ENCODE results near the gene HSPA1A.
"Not testable (repeated sequence)": the region's sequence is repeated elsewhere in the genome, so short reads cannot be mapped to it uniquely, and the experiment has no call there.

Gene HSPA1A

GRCh38 chr6:31820399-31820798, 5.1 kb downstream of the HSPA1A start:
- not testable (repeated sequence) for H2BK12ac ChIP-seq (ENCODE audit: low read length); H3K27me3 ChIP-seq (ENCODE audit: control insufficient read depth in 3 of 3, insufficient read depth in 3 of 3, low read depth in 1 of 3, low read length in 3 of 3); H3K9ac ChIP-seq (ENCODE audit: low read depth, low read length, poor library complexity); H2BK120ac ChIP-seq (ENCODE audit: low read depth, low read length); H3K14ac ChIP-seq (ENCODE audit: low read length); H3K4me1 ChIP-seq (ENCODE audit: control insufficient read depth in 2 of 2, insufficient read depth in 1 of 2, low read depth in 1 of 2, low read length in 2 of 2); H3K23ac ChIP-seq (ENCODE audit: low read depth, low read length, poor library complexity); H3K4ac ChIP-seq (ENCODE audit: low read length); H2BK5ac ChIP-seq (ENCODE audit: low read length); H4K91ac ChIP-seq (ENCODE audit: low read depth, low read length, poor library complexity); DNase-seq (ENCODE audit: low spot score); H3K79me1 ChIP-seq (ENCODE audit: low read depth, low read length); H2BK15ac ChIP-seq (ENCODE audit: low read length); H3K36me3 ChIP-seq (replicated peaks in 1 of 2; ENCODE audit: control insufficient read depth in 2 of 2, insufficient read depth in 2 of 2, low read length in 2 of 2); H3K27ac ChIP-seq (replicated peaks; ENCODE audit: low read length); H4K8ac ChIP-seq (ENCODE audit: low read depth, low read length); H2AFZ ChIP-seq (ENCODE audit: low read length); H2AK5ac ChIP-seq (ENCODE audit: low read depth, low read length); H3K18ac ChIP-seq (ENCODE audit: low read length); H3K4me2 ChIP-seq (ENCODE audit: insufficient read depth, low read length, poor library complexity, severe bottlenecking); H3K9me3 ChIP-seq (replicated peaks in 1 of 2; ENCODE audit: control insufficient read depth in 2 of 2, insufficient read depth in 1 of 2, low read depth in 1 of 2, low read length in 2 of 2); H3K4me3 ChIP-seq (ENCODE audit: low read length in 2 of 2)
- no CpG with 5 or more reads among the region's 10 CpGs for WGBS, 2 donors (ENCODE audit: extremely low coverage in 2 of 2, insufficient read length in 2 of 2, insufficient replicate concordance in 1 of 2)

GRCh38 chr6:31821301-31822035, 6.1 kb downstream of the HSPA1A start:
- WGBS, 2 donors (ENCODE audit: extremely low coverage in 2 of 2, insufficient read length in 2 of 2, insufficient replicate concordance in 1 of 2): no CpG with 5 or more reads among the region's 39 CpGs
- Histone ChIP-seq H3K23ac (ENCODE audit: low read depth, low read length, poor library complexity) (peak overlapping the region; percentile 36), H3K36me3 (replicated peaks in 1 of 2; ENCODE audit: control insufficient read depth in 2 of 2, insufficient read depth in 2 of 2, low read length in 2 of 2) (peaks cover 0 to 2% of the 10 kb centered on the region in 2 donors), H2BK12ac (ENCODE audit: low read length) (no peak overlapping the region), H4K8ac (ENCODE audit: low read depth, low read length) (no peak overlapping the region), H3K4me2 (ENCODE audit: insufficient read depth, low read length, poor library complexity, severe bottlenecking) (peak overlapping the region; percentile 69), H2BK15ac (ENCODE audit: low read length) (no peak overlapping the region), H2BK120ac (ENCODE audit: low read depth, low read length) (no peak overlapping the region), H2BK5ac (ENCODE audit: low read length) (no peak overlapping the region), H2AFZ (ENCODE audit: low read length) (peak overlapping the region; percentile 87), H3K79me1 (ENCODE audit: low read depth, low read length) (peaks cover 1% of the 10 kb centered on the region), H3K18ac (ENCODE audit: low read length) (peak overlapping the region; percentile 86), H3K9me3 (replicated peaks in 1 of 2; ENCODE audit: control insufficient read depth in 2 of 2, insufficient read depth in 1 of 2, low read depth in 1 of 2, low read length in 2 of 2) (peaks cover 0 to 2% of the 10 kb centered on the region in 2 donors), H3K27me3 (ENCODE audit: control insufficient read depth in 3 of 3, insufficient read depth in 3 of 3, low read depth in 1 of 3, low read length in 3 of 3) (no peaks in the 10 kb centered on the region), H3K4me1 (ENCODE audit: control insufficient read depth in 2 of 2, insufficient read depth in 1 of 2, low read depth in 1 of 2, low read length in 2 of 2) (peaks cover 4 to 5% of the 10 kb centered on the region in 2 donors), H3K4ac (ENCODE audit: low read length) (no peak overlapping the region), H3K4me3 (ENCODE audit: low read length in 2 of 2) (peak overlapping the region; percentile 49 to 74), H3K14ac (ENCODE audit: low read length) (no peak overlapping the region), H3K9ac (ENCODE audit: low read depth, low read length, poor library complexity) (no peak overlapping the region), H3K27ac (replicated peaks; ENCODE audit: low read length) (peak overlapping the region; percentile 57), H4K91ac (ENCODE audit: low read depth, low read length, poor library complexity) (no peak overlapping the region), H2AK5ac (ENCODE audit: low read depth, low read length) (no peak overlapping the region)
- DNase-seq (ENCODE audit: low spot score): peak; percentile 45

DNA sequence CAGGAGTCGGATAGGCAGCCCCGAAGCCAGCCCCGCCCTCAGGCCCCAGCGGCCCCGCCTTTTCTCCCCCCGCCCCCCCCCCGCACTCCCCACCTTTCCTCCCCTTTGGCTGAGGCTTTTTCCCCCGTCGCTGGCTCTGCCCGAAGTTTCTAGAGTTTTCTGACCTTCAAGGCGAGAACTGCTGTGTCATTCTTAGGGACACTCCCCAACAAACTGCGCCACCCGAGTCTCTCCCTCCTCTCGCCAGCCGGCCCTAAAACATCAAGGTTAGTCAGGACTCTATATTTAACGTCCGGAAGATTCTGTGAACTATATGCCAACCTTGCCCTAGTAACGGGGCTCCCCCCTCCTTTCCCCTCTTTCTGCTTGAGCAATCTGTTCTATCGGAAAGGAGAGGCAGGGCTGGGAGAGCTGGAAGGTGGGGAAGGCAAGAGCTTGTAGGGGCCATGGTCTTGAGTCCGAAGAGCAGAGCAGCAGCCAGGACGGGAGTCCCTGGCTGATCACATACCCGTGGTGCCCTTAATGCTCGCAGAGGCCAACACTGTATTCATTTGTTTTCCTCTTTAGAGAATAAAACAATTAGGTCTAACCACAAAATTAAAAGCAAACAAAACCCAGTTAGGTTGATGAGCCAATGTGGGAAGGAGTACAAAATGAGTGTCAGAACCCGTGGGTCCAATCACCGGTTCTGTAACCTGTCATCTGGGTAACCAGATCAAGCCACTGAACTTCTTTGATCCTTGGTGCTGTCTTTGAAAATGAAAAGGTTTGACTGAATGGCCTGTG, 6.9 kb downstream of the HSPA1A start:
- peaks cover 0 to 2% of the 10 kb centered on the region in 2 donors for H3K36me3 ChIP-seq (replicated peaks in 1 of 2; ENCODE audit: control insufficient read depth in 2 of 2, insufficient read depth in 2 of 2, low read length in 2 of 2)
- WGBS, 2 donors (ENCODE audit: extremely low coverage in 2 of 2, insufficient read length in 2 of 2, insufficient replicate concordance in 1 of 2): no CpG with 5 or more reads among the region's 25 CpGs
- H2AFZ ChIP-seq (ENCODE audit: low read length): peak overlapping the region; percentile 87
- H3K14ac ChIP-seq (ENCODE audit: low read length): no peak overlapping the region
- no peak overlapping the region for H4K8ac ChIP-seq (ENCODE audit: low read depth, low read length)
- no peak overlapping the region for H3K4ac ChIP-seq (ENCODE audit: low read length)
- no peak overlapping the region for H3K23ac ChIP-seq (ENCODE audit: low read depth, low read length, poor library complexity)
- DNase-seq (ENCODE audit: low spot score): peak; percentile 42
- H3K4me3 ChIP-seq (ENCODE audit: low read length in 2 of 2): peak overlapping the region; percentile 49 to 70
- peaks cover 0 to 2% of the 10 kb centered on the region in 2 donors for H3K9me3 ChIP-seq (replicated peaks in 1 of 2; ENCODE audit: control insufficient read depth in 2 of 2, insufficient read depth in 1 of 2, low read depth in 1 of 2, low read length in 2 of 2)
- H3K79me1 ChIP-seq (ENCODE audit: low read depth, low read length): peaks cover 1% of the 10 kb centered on the region
- H3K9ac ChIP-seq (ENCODE audit: low read depth, low read length, poor library complexity): peak overlapping the region; percentile 53
- peak overlapping the region; percentile 37 for H3K27ac ChIP-seq (replicated peaks; ENCODE audit: low read length)
- H2BK120ac ChIP-seq (ENCODE audit: low read depth, low read length): peak overlapping the region; percentile 7
- H2BK15ac ChIP-seq (ENCODE audit: low read length): peak overlapping the region; percentile 82
- no peak overlapping the region for H2BK12ac ChIP-seq (ENCODE audit: low read length)
- H4K91ac ChIP-seq (ENCODE audit: low read depth, low read length, poor library complexity): no peak overlapping the region
- H3K4me2 ChIP-seq (ENCODE audit: insufficient read depth, low read length, poor library complexity, severe bottlenecking): peak overlapping the region; percentile 69
- no peaks in the 10 kb centered on the region for H3K27me3 ChIP-seq (ENCODE audit: control insufficient read depth in 3 of 3, insufficient read depth in 3 of 3, low read depth in 1 of 3, low read length in 3 of 3)
- H3K4me1 ChIP-seq (ENCODE audit: control insufficient read depth in 2 of 2, insufficient read depth in 1 of 2, low read depth in 1 of 2, low read length in 2 of 2): peaks cover 5 to 7% of the 10 kb centered on the region in 2 donors
- peak overlapping the region; percentile 76 for H3K18ac ChIP-seq (ENCODE audit: low read length)
- H2BK5ac ChIP-seq (ENCODE audit: low read length): no peak overlapping the region
- no peak overlapping the region for H2AK5ac ChIP-seq (ENCODE audit: low read depth, low read length)

DNA sequence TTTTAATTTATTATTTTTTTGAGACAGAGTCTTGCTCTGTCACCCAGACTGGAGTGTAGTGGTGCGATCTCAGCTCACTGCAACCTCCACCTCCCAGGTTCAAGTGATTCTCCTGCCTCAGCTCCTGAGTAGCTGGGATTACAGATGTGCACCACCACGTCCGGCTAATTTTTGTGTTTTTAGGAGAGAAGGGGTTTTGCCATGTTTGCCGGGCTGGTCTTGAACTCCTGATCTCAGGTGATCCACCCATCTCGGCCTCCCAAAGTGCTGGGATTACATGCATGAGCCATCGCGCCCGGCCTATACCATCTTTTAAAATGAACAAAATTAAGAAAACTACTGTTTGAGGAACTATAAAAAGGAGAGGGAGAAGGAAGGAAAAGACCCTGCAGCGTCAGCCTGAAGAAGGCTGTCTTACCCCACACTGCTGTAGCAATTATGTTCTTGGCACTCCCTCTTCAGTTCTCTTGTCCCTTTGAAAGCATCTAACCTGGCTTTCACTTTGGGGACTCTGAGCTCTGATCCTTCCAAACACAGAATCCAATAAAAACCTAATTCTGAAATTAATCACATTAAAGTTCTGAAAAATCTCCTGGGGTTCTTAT, 8.4 kb downstream of the HSPA1A start:
- H3K79me1 ChIP-seq (ENCODE audit: low read depth, low read length); DNase-seq (ENCODE audit: low spot score); H2BK120ac ChIP-seq (ENCODE audit: low read depth, low read length); H3K4me1 ChIP-seq (ENCODE audit: control insufficient read depth in 2 of 2, insufficient read depth in 1 of 2, low read depth in 1 of 2, low read length in 2 of 2); H3K4me2 ChIP-seq (ENCODE audit: insufficient read depth, low read length, poor library complexity, severe bottlenecking); H4K8ac ChIP-seq (ENCODE audit: low read depth, low read length); H2AK5ac ChIP-seq (ENCODE audit: low read depth, low read length); H2BK5ac ChIP-seq (ENCODE audit: low read length); H3K36me3 ChIP-seq (replicated peaks in 1 of 2; ENCODE audit: control insufficient read depth in 2 of 2, insufficient read depth in 2 of 2, low read length in 2 of 2); H2BK15ac ChIP-seq (ENCODE audit: low read length); H3K14ac ChIP-seq (ENCODE audit: low read length); H3K4ac ChIP-seq (ENCODE audit: low read length); H3K4me3 ChIP-seq (ENCODE audit: low read length in 2 of 2); H3K9me3 ChIP-seq (replicated peaks in 1 of 2; ENCODE audit: control insufficient read depth in 2 of 2, insufficient read depth in 1 of 2, low read depth in 1 of 2, low read length in 2 of 2); H3K27ac ChIP-seq (replicated peaks; ENCODE audit: low read length); H2AFZ ChIP-seq (ENCODE audit: low read length); H3K27me3 ChIP-seq (ENCODE audit: control insufficient read depth in 3 of 3, insufficient read depth in 3 of 3, low read depth in 1 of 3, low read length in 3 of 3); H2BK12ac ChIP-seq (ENCODE audit: low read length); H4K91ac ChIP-seq (ENCODE audit: low read depth, low read length, poor library complexity); H3K18ac ChIP-seq (ENCODE audit: low read length); H3K23ac ChIP-seq (ENCODE audit: low read depth, low read length, poor library complexity); H3K9ac ChIP-seq (ENCODE audit: low read depth, low read length, poor library complexity): not testable (repeated sequence)
- no CpG with 5 or more reads among the region's 9 CpGs for WGBS, 2 donors (ENCODE audit: extremely low coverage in 2 of 2, insufficient read length in 2 of 2, insufficient replicate concordance in 1 of 2)

Measured in neuronal stem cell (in vitro differentiated cells).